ENCODE measurements around the gene PRKAR2B.

The PRKAR2B gene

GRCh38 chr7:107044347-107045194, at the start of gene PRKAR2B:
Gene PRKAR2B (plus strand): TSS chr7:107044705. CDS start chr7:107044908, 203 bp downstream.
- peak; percentile 27 to 63 (median 41) for DNase-seq (ENCODE audit: low read depth in 3 of 3)

GRCh38 chr7:106994833-106995232, 49.7 kb upstream of the PRKAR2B start:
- DNase-seq (ENCODE audit: low read depth in 3 of 3): no peak

- no peak for DNase-seq (ENCODE audit: low read depth in 3 of 3)
These were observed 46.8 kb upstream of the PRKAR2B start for GRCh38 chr7:106997487-106998271.

- DNase-seq (ENCODE audit: low read depth in 3 of 3): no peak
These were observed 45.5 kb upstream of the PRKAR2B start for GRCh38 chr7:106999023-106999422.

- no peak for DNase-seq (ENCODE audit: low read depth in 3 of 3)
These were observed 43.0 kb upstream of the PRKAR2B start for GRCh38 chr7:107001490-107001889.

- no peak for DNase-seq (ENCODE audit: low read depth in 3 of 3)
These were observed 42.4 kb upstream of the PRKAR2B start for GRCh38 chr7:107002126-107002525.

- DNase-seq (ENCODE audit: low read depth in 3 of 3): no peak
These were observed 41.9 kb upstream of the PRKAR2B start for GRCh38 chr7:107002529-107002998.

- DNase-seq (ENCODE audit: low read depth in 3 of 3): no peak
These were observed 37.3 kb upstream of the PRKAR2B start for GRCh38 chr7:107007007-107007891.

- DNase-seq (ENCODE audit: low read depth in 3 of 3): no peak
These were observed 36.6 kb upstream of the PRKAR2B start for GRCh38 chr7:107007892-107008287.

- no peak for DNase-seq (ENCODE audit: low read depth in 3 of 3)
These were observed 34.7 kb upstream of the PRKAR2B start for GRCh38 chr7:107009846-107010203.

- DNase-seq (ENCODE audit: low read depth in 3 of 3): no peak
These were observed 31.8 kb upstream of the PRKAR2B start for GRCh38 chr7:107012691-107013090.

- DNase-seq (ENCODE audit: low read depth in 3 of 3): no peak
These were observed 30.0 kb upstream of the PRKAR2B start for GRCh38 chr7:107014387-107015023.

- no peak for DNase-seq (ENCODE audit: low read depth in 3 of 3)
These were observed 28.2 kb upstream of the PRKAR2B start for GRCh38 chr7:107016312-107016711.

GRCh38 chr7:107017965-107018719, 26.4 kb upstream of the PRKAR2B start:
- DNase-seq (ENCODE audit: low read depth in 3 of 3): no peak

GRCh38 chr7:107020400-107020799, 24.1 kb upstream of the PRKAR2B start:
- DNase-seq (ENCODE audit: low read depth in 3 of 3): no peak

GRCh38 chr7:107021600-107021999, 22.9 kb upstream of the PRKAR2B start:
- DNase-seq (ENCODE audit: low read depth in 3 of 3): no peak

- no peak for DNase-seq (ENCODE audit: low read depth in 3 of 3)
These were observed 20.9 kb upstream of the PRKAR2B start for GRCh38 chr7:107023522-107024151.

GRCh38 chr7:107024906-107025305, 19.6 kb upstream of the PRKAR2B start:
- no peak for DNase-seq (ENCODE audit: low read depth in 3 of 3)

- no peak for DNase-seq (ENCODE audit: low read depth in 3 of 3)
These were observed 18.9 kb upstream of the PRKAR2B start for GRCh38 chr7:107025449-107026103.

GRCh38 chr7:107026166-107026565, 18.3 kb upstream of the PRKAR2B start:
- no peak for DNase-seq (ENCODE audit: low read depth in 3 of 3)
